MM.1S (cell line): ENCODE results near the gene SRSF3.

Source experiments
- DNase-seq: peaks from one replicate; pipeline ENCODE4 v3.0.0-alpha.2; 2015
- H2AFZ ChIP-seq: fragments of 300-600 bp; sonication (generic); 2 replicates; pipeline ENCODE4 v1.6.0; 2016; ENCODE audit warnings: antibody characterized with exemption, low read length
- H3F3A ChIP-seq: fragments of 300-600 bp; sonication (generic); 2 replicates; pipeline ENCODE4 v1.6.1; 2016; ENCODE audit warnings: mild to moderate bottlenecking, antibody characterized with exemption, low read length, moderate library complexity, mixed read lengths; ENCODE audit not compliant: insufficient read depth
- H3K27ac ChIP-seq: fragments of 300-600 bp; sonication (generic); 2 replicates; pipeline ENCODE4 v1.5.1; 2016; ENCODE audit warnings: mild to moderate bottlenecking, low read length
- H3K27me3 ChIP-seq: fragments of 300-600 bp; sonication (generic); replicated peaks from 2 replicates; pipeline ENCODE4 v1.6.0; 2016; ENCODE audit warnings: low read length; ENCODE audit not compliant: insufficient read depth
- H3K36me3 ChIP-seq: fragments of 300-600 bp; sonication (generic); replicated peaks from 2 replicates; pipeline ENCODE4 v1.6.1; 2016; ENCODE audit warnings: mild to moderate bottlenecking, low read length, mixed read lengths; ENCODE audit not compliant: insufficient read depth
- H3K4me1 ChIP-seq: fragments of 300-600 bp; sonication (generic); 2 replicates; pipeline ENCODE4 v1.6.1; 2016; ENCODE audit warnings: low read length, mixed read lengths
- H3K4me2 ChIP-seq: fragments of 300-600 bp; sonication (generic); 2 replicates; pipeline ENCODE4 v1.6.0; 2016; ENCODE audit warnings: low read depth, low read length
- H3K4me3 ChIP-seq: fragments of 300-600 bp; sonication (generic); 2 replicates; pipeline ENCODE4 v1.5.1; 2016; ENCODE audit warnings: low read length, mixed read lengths
- H3K79me2 ChIP-seq: fragments of 300-600 bp; sonication (generic); 2 replicates; pipeline ENCODE4 v1.6.1; 2016; ENCODE audit warnings: mixed run types, low read length, mixed read lengths
- H3K9ac ChIP-seq: fragments of 300-600 bp; sonication (generic); 2 replicates; pipeline ENCODE4 v1.6.1; 2016; ENCODE audit warnings: low read length, mixed read lengths
- H3K9me2 ChIP-seq: fragments of 300-600 bp; sonication (generic); replicated peaks from 2 replicates; pipeline ENCODE4 v1.6.1; 2016; ENCODE audit warnings: mild to moderate bottlenecking, low read length, mixed read lengths; ENCODE audit not compliant: insufficient read depth
- H3K9me3 ChIP-seq: fragments of 300-600 bp; sonication (generic); replicated peaks from 2 replicates; pipeline ENCODE4 v1.6.1; 2016; ENCODE audit warnings: mild to moderate bottlenecking, low read length, mixed read lengths; ENCODE audit not compliant: insufficient read depth
- H4K20me1 ChIP-seq: fragments of 300-600 bp; sonication (generic); 2 replicates; pipeline ENCODE4 v1.6.1; 2016; ENCODE audit warnings: mild to moderate bottlenecking, low read length, moderate library complexity, mixed read lengths; ENCODE audit not compliant: insufficient read depth
- CTCF ChIP-seq: fragments of 300-600 bp; sonication (generic); IDR thresholded peaks from 2 replicates; pipeline ENCODE4 v1.5.1; 2016; ENCODE audit warnings: antibody characterized with exemption, low read length, mixed read lengths
- EZH2 ChIP-seq: fragments of 300-600 bp; sonication (generic); optimal IDR thresholded peaks from 2 replicates; pipeline ENCODE3; 2017; ENCODE audit warnings: low read depth, mild to moderate bottlenecking, antibody characterized with exemption, low read length, mixed read lengths
- EZH2phosphoT487 ChIP-seq: fragments of 300-600 bp; sonication (generic); IDR thresholded peaks from 2 replicates; pipeline ENCODE4 v1.6.1; 2018; ENCODE audit warnings: antibody characterized with exemption, low read length

The SRSF3 gene

GRCh38 chr6:36636687-36637418, 42.7 kb downstream of the SRSF3 start:
- no peaks in the 10 kb centered on the region for H4K20me1 ChIP-seq
- no peaks in the 10 kb centered on the region for H3K36me3 ChIP-seq

DNA sequence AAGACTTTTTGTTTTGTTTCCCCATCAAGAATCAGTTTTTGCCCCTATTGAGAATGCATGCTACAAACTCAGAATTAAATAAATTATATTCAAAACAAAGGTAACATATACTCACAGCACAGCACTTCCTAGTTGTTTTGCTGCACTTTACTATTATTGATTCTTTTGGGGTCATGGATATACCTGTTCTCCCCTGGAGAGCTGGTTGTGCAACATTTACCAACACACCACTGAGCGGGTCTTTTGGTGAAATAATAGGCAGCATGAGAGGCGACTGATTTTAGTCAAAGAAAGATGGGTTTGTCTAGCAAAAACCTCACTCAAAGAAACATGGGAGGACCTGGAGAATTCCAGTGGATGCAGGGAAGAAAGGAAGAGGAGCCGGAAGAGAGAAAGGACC, 44.4 kb downstream of the SRSF3 start:
- Histone ChIP-seq H3K27me3 (no peaks in the 10 kb centered on the region), H4K20me1 (no peaks in the 10 kb centered on the region), H3K27ac (no peak overlapping the region), H3F3A (no peaks in the 10 kb centered on the region), H3K9me3 (no peaks in the 10 kb centered on the region), H3K4me2 (no peak overlapping the region), H3K79me2 (no peaks in the 10 kb centered on the region), H3K36me3 (no peaks in the 10 kb centered on the region), H3K4me3 (no peak overlapping the region), H3K9me2 (no peaks in the 10 kb centered on the region), H2AFZ (no peak overlapping the region), H3K4me1 (no peaks in the 10 kb centered on the region), H3K9ac (no peak overlapping the region)
- no peak for TF ChIP-seq EZH2
- TF ChIP-seq CTCF, result no peak
- TF ChIP-seq EZH2phosphoT487, result no peak
- DNase-seq, result no peak

More at GRCh38 chr6:36636687-36637418, 42.7 kb downstream of the SRSF3 start:
- H2AFZ ChIP-seq, result no peak overlapping the region
- H3K9me2 ChIP-seq, result no peaks in the 10 kb centered on the region
- no peak for DNase-seq
- H3K4me1 ChIP-seq, result no peaks in the 10 kb centered on the region
- H3F3A ChIP-seq, result no peaks in the 10 kb centered on the region
- TF ChIP-seq EZH2, result no peak
- TF ChIP-seq EZH2phosphoT487, result no peak
- TF ChIP-seq CTCF, result no peak
- no peaks in the 10 kb centered on the region for H3K27me3 ChIP-seq
- no peak overlapping the region for H3K4me3 ChIP-seq
- H3K9me3 ChIP-seq, result no peaks in the 10 kb centered on the region
- no peak overlapping the region for H3K9ac ChIP-seq
- H3K27ac ChIP-seq, result no peak overlapping the region
- H3K4me2 ChIP-seq, result no peak overlapping the region
- H3K79me2 ChIP-seq, result no peaks in the 10 kb centered on the region

DNA sequence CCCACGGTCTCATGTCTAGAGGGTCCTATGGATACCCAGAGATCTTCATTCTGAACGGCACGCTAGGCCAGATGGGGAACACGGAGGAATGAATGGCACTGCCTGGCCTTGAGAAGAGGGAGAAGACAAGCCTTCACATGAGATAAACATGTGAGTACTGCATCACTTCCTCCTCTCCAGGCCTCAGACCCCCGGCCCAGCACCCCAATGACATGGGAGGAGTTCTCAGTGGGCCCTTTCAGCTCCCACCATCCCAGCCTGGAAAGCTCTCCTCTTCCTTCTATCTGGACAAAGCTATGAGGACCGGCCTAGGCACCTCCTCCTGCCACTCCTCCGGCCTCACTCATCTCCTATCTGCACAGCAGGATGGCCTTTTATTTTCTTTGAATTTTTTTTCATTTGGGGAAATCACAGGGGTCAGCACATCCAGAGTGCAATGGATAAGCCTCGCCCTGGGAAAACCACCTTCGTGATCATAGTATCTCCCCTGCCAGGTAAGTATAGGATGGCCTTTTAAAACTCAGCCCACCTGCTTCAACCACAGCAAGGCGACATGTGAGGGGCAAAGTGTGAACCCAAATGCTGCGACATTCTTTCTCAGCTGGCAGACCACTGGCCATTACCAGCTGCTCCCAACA, 45.1 kb downstream of the SRSF3 start:
- Histone ChIP-seq H2AFZ (no peak overlapping the region), H4K20me1 (no peaks in the 10 kb centered on the region), H3K27me3 (no peaks in the 10 kb centered on the region), H3F3A (no peaks in the 10 kb centered on the region), H3K4me3 (no peak overlapping the region), H3K4me2 (no peak overlapping the region), H3K9ac (no peak overlapping the region), H3K36me3 (no peaks in the 10 kb centered on the region), H3K4me1 (no peaks in the 10 kb centered on the region), H3K9me2 (no peaks in the 10 kb centered on the region), H3K27ac (no peak overlapping the region), H3K9me3 (no peaks in the 10 kb centered on the region), H3K79me2 (no peaks in the 10 kb centered on the region)
- TF ChIP-seq EZH2phosphoT487 (no peak), EZH2 (no peak), CTCF (no peak)
- DNase-seq, result no peak
